Measurements from ENCODE around the gene HMGCS1. TPM values are rescaled to one million over a fixed set of nuclear protein-coding genes. Genes with fewer than 3 reads are reported as not detected.

Gene HMGCS1
- total and polyA plus RNA-seq, 9 of the 15 experiments (the other 6 are each of a cell fraction or from before 2014, with no cell fraction given): 43.7 to 337 (median 111) TPM

- TF ChIP-seq MGA (IDR thresholded peaks at IDR 0.05): no peak
These were observed 33.5 kb downstream of the HMGCS1 start (continued) for GRCh38 chr5:43279548-43280274.
